C4-2B (cell line): ENCODE results near the gene SUFU.

Source experiments
- ZFX ChIP-seq: fragments of 450-650 bp; IDR thresholded peaks from 2 replicates; pipeline ENCODE4 v1.6.1; 2017
- TF ChIP-seq, protein P1 (sequence below): fragments of 450-650 bp; conservative IDR thresholded peaks from 2 replicates; pipeline ENCODE4 v1.5.1; 2017; ENCODE audit warnings: mild to moderate bottlenecking

GRCh38 chr10:102669206-102670064, 165.7 kb downstream of the SUFU start:
- TF ChIP-seq, protein P1, sequence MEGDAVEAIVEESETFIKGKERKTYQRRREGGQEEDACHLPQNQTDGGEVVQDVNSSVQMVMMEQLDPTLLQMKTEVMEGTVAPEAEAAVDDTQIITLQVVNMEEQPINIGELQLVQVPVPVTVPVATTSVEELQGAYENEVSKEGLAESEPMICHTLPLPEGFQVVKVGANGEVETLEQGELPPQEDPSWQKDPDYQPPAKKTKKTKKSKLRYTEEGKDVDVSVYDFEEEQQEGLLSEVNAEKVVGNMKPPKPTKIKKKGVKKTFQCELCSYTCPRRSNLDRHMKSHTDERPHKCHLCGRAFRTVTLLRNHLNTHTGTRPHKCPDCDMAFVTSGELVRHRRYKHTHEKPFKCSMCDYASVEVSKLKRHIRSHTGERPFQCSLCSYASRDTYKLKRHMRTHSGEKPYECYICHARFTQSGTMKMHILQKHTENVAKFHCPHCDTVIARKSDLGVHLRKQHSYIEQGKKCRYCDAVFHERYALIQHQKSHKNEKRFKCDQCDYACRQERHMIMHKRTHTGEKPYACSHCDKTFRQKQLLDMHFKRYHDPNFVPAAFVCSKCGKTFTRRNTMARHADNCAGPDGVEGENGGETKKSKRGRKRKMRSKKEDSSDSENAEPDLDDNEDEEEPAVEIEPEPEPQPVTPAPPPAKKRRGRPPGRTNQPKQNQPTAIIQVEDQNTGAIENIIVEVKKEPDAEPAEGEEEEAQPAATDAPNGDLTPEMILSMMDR, result no peak; the same call in 1 of the 2 replicates
- TF ChIP-seq ZFX, result no peak
